HG02840 (cell line): ENCODE measurements around the gene ETV6.

Source experiments
- ATAC-seq: cut with Tn5 transposase; IDR thresholded peaks from one replicate; pipeline ENCODE4 v1.9.1; 2021; ENCODE audit warnings: mild to moderate bottlenecking, moderate library complexity, moderate number of reproducible peaks; ENCODE audit not compliant: unreplicated experiment, low FRiP score

The ETV6 gene

DNA sequence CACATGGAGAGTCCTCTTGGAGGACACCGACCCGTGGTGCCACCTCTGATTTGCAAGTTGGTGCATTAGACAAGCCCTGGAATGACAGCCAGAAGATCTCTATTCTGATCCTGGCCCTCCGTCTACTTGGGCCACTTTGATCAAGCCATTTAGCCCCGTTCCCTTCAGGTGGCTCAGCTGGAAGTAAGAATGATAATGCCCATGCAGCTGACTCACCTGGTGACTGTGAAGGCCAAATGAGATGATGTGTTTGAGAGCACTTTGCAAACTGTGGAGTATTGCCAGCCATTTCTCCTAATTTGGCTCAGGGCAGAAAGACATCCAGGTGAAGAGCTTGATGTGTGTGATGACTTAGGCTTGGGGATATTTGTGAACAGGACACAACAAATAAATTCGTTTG is 165.9 kb downstream of the ETV6 start:
- no peak for ATAC-seq

DNA sequence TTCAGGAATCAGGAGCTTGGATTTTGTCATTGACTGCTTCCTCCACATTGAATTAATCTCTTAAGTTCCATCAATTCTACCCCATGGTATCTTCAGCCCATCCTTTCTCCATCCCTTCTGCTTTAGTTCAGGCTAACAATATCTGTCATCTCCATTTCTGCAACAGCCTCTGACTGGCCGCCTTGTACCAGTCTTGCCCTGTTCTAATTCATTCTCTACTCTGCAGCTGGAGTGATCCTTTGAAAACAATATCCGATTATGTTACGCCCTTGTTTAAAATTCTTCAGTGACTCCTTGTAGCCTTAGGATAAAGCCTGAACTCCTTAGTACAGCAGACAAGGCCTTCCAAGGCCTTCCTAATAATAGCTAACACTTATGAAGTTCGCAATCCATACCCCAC is 170.2 kb downstream of the ETV6 start:
- ATAC-seq, result no peak

DNA sequence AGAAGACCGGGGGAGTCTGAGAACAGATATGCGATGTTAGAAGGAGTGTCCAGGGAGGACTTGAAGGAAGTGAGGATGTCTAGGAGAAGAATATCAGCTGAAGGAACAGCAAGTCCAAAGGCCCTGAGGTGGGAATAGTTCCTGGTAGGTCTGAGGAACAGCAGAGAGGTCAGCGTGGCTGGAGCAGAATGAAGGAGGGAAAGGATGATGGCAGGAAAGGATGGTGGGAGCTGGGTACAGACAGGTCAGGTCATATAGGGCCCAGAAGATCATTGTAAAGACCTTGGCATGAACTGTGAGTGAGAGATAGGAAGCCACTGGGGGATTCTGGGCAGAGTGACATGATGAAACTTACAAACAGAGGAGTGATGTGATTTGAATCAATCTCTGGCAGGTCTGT is 171.0 kb downstream of the ETV6 start:
- ATAC-seq, result no peak

DNA sequence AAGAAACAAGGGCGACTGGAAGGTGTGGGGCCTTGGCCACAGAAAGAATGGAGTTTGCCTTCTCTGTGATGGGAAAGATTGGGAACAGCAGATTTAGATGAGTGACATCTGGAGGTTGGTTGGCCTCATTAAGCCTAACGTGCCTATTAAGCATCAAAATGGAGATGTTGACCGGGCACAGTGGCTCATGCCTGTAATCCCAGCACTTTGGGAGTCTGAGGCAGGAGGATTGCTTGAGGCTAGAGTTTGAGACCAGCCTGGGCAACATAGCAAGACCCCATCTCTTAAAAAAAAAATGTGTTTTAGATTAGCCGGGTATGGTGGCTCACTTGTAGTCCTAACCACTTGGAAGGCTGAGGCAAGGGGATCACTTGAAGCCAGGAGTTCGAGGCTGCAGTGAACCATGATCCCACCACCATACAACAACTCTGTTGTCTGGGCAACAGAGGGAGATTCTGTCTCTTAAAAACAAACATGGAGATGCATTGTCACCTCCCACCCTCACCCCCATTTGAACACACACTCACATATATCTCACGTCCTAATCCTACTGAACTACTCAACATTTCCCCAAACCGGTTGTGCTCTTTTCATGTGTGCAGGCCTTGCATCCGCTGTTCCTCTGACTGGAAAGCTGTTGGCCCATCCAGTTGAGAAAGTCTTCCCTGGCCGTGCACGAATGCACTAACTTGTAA is 172.1 kb downstream of the ETV6 start:
- ATAC-seq, result no peak

DNA sequence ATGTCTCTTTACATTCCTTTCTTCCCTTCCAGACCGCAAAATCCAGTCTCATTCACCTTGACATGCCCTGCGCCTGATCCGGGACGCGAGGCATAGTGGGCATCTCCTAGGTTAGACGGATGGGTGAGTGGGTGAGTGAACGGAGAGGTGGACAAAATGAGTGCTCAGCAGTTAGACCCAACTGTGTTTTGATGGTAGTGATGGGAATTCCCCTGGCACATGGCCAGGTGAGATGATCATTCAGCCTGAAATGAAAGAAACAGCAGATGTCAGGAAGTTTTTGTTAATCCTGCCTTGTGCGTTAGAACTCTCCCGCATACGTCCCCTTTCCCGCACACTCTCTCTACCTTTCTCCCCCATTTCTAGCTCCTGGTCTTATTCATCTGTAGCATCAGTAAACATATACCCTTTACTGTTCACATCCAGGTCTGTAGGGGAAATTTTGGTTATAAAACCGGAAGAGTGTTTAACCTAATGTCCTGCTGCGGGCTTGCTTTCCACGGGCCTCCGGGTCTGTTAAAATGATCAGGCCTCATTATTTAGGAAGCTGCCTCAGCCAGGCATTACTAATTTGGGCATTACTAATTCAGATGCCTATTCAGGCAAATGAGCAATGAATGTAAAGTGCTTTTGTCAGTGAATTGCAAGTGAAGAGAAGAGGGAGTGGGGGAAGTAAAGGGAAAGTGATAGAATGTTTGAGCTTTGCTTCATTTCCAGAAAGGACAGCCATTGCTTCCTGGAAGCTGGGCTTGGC is 172.8 kb downstream of the ETV6 start:
- no peak for ATAC-seq

DNA sequence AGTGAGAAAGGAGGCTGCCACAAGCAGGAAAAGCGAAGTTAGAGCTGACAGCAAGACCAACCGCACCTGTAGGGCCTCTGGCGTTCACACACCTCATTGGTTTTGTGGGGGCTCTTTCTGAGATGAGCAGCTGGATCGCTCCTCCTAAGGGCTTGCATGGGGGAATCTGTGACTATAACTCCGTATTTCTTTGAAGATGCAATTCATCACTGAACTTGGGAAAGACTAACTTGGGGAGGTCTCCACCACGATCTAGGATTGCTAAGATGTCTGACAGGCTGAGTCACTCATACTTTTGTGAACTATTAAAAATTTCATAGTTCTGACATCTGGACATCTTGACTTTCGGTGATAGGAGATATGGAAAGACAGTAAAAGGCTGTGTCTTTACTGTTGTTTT is 173.6 kb downstream of the ETV6 start:
- no peak for ATAC-seq

DNA sequence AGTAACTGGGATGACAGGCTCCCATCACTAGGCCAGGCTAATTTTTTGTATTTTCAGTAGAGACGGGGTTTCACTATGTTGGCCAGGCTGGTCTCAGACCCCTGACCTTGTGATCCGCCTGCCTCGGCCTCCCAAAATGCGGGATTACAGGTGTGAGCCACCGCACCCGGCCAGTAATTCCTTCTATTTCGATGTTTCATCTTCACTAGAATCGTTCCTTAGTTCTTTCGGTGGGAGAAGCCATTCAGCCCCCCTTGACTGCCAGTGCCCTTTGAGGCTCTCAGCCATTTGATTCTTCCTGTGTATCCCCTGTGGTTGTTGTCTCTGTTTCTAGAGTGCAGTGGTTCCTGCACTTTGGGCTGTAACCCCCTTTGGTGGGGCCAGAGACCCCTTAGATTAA is 174.1 kb downstream of the ETV6 start:
- no peak for ATAC-seq

DNA sequence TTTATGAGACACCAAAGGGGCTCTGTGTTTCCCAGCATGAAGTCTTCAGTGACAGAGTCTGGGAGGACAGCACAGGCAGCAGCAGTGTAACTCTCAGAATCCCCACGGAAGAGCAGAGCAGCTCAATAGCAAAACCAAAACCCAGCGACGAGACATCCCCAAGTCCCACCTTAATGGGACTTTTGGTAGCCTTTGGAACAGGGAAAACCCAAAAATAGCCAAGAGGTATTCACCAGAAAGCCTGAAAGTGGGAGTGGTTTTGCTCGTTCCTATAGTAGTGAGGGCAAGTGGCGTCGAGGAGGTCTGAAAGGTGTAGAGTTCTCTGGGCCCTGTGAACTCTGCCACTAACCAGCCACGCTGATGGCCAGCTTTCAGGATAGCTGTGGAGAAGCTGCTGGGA is 174.6 kb downstream of the ETV6 start:
- ATAC-seq, result no peak

DNA sequence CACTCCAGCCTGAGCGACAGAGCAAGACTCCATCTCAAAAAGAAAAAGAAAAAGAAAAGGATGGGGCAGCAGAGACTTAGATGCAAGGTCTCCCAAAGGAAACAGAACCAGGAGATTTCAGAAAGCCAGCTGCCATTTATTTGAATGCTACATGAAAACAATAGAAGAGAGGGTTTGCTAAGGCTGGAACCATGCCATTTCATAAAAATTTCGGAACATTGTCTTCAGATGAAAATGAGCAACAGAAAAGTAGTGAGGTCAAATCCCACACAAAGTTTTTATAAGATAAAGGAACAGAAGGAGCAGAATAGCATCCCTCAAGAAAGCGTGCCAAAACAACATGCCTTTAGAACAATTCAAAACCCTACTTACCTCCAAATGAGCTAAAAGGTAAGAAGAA is 175.3 kb downstream of the ETV6 start:
- ATAC-seq, result no peak

DNA sequence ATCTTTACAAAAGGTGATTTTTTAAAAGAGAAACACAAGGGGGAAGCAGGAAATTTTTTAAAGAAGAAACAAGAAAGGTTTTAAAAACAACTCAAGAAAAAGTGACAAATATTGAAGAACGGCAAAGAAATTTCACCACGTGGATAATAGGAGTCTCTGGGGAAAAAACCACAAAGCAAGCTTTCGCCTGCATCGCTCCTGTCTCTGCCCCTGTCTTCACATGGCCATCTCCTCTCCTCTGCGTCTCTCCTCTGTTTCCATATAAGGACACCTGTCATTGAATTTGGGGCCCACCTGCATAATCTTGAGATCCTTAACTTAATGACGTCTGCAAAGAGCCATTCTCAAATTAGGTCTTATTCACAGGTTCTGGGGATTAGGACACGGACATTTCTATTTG is 175.8 kb downstream of the ETV6 start:
- ATAC-seq, result no peak

DNA sequence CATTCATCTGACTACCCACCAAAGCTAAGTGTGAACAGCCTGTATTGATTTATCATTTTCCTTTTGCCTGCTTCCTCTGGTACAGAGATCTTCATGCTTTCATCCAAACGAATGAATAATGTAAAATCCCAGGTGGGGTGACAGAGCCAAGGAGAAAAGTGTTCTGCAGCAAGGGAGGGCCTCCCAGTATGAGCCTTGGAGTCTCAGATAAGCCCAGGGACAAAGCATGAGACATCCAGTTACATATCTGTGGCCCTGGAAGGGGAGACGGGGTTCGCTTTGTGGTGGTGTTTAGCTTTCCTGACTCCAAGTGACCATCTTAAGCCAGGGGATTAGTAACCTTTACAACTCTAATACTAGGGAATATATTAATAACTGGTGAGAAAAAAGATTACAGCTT is 177.1 kb downstream of the ETV6 start:
- no peak for ATAC-seq

DNA sequence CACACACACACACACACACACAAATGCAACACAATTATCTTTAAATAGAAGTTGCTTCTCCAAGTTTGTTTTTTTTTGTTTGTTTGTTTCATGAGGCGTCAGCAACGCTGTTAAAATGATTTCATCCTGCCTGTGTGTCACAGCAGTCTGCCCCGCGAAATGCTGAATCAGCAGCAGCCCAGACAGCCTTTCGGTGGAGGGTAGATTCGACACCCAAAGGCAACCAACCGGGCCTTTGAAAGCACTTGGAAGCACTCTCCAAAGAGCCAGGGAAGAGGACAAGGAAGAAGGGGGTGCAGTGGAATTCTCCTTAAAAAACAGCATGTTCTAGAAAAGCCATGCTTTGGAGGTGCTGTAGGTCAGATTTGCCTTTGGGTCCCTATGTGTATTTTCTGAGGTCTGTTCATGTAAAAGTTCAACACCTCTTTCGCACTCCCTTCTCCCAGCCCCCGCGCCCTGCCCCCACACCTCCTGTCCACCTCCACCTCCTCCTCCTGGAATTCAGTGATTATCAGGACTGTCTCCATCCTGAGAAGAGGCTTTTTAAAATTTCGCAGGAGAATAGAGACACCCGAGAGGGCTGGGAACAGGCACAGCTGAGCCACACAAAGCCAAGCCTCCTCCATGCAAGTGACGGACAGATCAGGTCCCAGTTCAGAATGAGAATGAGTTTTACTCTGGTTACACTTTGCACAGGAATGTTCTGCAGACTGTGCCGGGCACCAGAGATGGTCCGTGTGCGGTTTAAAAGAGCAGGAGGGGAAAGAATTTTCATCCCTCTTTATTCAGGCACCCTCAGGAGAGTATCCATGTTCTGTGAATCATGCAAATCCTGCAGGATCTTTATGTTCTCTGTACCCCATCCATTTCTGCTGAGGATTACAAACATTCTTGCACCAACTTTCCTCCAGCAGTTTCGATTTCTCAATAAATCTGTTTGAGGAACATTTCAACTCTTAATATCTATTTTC is 177.9 kb downstream of the ETV6 start:
- no peak for ATAC-seq

DNA sequence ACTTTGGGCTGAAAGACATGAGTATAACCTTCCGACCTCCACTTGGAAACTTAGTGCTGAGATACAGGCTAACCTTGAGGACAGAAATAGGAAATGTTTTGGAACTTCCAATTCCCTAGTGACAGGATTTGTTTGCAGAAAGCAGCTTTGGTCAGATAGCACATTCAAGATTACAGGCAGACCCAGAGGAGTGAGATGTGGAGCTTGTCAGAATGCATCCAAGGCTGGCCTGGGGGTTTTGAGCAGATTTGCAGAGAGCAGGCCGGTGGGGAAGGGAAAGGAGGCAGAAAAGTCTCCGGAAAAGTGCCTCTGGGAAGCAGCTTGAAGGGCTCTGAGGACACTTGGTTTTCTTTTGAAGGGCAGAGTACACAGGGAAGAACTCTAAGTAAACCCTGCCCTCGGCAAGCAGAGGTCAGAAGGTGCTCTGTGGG is 180.3 kb downstream of the ETV6 start:
- ATAC-seq, result no peak

DNA sequence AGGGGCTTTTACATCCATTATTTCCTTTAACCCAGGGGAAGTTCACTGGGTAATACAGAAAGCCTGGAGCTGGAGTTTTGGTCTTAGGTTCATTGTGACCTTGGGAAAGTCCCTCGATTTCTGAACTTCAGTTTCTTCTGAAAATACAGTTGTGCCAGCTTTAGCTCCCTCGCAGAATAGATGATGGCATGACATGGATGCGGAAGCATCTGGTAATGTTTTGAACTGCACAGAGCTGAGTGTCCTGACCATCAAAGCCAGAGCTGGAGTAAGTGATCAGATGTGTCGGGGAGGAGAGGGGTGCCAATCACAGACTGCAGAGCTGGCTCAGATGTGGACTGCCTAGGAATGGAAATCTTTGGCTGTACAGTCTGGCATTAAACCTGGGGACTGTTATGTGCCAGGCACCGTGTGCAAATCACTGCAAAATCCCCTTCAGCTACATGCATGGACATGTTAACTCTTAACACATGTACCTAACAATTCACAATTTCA is 180.9 kb downstream of the ETV6 start:
- no peak for ATAC-seq

DNA sequence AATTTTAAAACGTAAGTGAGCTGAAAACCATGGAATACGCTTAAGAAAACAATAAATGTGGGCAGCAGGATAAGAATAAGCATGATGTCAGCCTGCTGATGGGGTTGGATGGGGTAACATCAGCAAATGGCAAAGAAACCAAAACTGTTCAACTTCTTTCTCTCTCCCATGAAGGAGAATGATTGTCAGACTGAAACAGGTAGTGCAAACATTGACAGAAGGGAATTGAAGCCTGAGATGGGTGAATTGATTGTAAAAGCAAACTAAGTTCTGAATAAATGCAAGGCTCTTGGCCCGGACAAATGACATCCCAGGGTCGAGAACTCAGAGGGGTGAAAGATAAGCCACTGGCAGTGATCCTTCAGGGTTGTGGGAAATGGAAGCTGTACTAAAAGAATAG is 182.6 kb downstream of the ETV6 start:
- no peak for ATAC-seq

DNA sequence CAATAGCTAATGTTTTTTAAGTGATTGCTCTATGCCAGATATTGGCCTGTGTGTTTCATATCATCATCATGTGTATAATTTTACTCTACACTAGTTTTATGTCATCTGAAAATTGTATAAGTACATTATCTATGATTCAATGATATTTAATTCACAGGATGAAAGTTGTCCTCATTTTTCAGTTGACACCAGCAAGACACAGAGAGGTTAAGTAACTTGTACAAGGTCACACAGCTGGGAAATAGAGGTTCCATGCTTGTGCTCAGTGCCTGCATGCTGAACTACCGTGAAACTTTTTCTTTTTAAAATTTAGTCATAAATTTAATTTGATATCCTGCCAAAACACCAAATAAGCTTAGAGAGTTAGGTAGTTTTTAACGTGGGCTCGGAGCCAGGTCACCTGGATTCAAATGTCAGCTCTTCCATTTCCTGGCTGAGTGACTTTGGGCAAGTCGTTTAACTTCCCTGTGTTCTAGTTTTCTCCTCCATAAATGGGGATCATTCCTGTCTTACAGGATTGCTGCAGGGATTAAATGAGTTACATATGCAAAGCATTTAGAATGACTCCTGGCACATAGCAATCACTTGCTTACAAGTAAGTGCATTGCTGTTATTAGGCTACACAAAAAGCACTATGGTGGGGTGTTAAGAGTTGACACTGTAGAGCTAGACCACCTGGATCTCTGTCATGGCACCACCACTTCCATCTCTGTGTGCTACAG is 183.9 kb downstream of the ETV6 start:
- ATAC-seq, result no peak

DNA sequence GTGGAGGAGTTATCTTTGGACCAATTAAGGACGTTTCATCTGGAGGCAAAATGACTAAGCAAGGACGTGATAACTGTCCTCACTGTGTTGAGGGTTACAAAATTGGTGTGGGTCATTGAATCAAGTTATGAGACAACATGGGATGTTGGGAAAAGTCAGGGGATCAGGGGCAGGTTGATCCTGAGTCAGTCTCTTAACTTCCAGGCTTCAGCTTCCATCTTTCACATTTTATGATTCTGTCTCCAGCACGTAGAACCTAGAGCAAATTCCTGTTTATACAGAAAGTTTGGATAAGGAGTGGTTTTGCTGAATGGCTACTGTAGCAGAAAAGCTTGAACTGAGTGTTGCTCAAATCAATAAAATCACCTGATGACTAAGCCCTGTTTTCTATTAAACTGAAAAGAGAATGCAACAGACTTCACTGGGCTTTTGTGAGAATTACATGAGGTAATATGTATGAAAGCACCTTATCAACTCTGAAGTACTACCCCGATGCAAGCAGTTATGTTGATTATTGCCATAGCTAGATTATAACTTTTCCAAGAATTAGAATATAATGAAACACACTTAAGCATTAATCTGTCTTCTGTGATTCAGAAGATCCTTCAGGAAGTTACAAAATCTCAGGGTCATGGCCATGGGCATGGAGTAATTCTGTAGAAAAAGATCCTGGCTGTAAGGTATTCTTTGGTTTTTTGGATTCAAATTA is 184.8 kb downstream of the ETV6 start:
- ATAC-seq, result no peak

DNA sequence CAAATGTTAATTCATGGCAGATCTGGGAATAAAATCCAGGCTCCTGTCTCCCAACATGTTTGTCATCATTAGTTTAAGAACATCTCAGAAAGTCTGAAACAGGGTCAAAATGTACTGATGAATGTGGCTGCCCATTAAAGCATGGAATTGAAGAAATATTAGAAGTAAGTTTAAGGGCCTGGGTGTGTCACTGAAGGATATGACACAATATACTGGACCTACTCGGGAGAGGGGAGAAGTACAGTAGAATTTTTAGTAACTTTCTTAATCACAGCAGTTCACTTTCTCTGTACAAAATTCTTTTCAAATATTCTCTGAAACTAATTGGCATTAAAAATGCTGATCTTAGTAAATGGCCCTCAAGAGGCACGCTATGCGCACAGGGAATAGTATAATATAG is 185.5 kb downstream of the ETV6 start:
- no peak for ATAC-seq

DNA sequence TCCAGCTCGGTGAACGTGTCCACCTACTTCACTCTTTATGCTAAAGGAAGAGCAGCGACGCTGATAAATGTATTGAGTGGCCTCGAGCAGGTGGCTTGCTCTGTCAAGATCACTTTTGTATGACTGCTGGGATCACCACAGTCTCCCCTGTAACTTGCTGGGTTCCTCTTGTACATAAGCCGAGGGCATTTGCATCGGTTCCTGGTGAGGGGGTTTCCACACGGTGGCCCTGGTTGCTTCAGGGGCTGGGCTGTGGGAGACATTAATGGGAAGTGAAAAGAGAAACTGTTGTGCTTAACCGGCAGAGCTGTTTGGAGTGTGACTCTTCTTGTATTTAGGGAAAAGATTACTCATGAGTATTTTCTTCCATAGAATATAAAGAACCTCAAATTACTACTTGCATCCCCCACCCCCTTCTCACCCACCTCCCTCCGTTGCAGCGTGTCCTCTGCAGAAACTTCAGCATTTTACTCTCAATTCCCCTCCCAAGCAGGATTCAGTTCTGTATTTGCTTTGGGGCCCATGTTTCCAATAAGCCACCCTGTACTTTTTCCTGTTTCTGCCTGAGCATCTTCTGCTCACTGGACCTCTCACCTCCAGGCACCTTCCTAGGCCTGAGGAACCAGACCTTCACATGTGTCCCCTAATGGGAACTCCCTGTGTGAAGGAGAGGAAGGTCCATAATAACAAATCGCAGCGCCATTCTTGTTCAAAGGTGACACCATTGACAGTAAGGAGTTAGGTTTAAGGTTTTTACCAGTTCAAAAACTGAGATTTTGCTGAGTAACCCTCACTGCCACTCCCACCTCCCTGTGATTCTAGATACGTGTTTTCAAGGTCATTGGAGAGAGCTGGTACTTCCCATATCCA is 187.0 kb downstream of the ETV6 start:
- peak; percentile 80 for ATAC-seq
